ENCODE measurements around the gene GPR63.

The GPR63 gene

DNA sequence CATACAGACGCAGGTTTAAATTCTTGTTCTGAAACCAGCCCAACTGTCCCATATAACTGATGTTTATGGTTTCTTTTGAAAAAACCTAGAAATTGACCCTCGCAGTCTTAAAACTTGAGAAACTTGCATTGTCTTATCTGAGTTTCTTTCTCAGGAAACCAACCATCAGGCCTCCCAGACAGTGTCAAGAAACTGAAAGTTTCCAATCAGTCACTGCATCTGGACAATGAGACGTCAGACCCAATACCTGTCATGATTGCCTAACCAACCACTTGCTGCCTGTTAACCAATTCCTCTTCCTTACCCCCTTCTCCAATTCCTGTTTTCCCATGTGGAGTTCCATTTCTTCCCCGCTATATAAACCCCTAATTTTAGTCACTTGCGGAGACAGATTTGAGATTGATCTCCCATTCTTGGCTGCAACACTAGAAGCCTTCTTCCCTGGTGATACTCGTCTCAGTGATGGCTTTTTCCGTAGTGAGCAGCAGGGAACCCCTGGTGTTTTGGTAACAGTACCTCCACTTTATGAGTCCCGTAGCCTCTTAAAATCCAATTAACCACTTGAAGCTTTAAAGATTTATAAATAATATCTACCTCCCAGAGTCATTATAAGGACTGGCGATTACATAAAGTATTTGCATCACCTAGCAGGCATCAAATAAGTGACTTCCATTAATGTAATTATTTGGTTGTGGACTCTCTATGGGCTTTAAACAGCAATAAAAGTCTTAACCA lies 49.3 kb downstream of the GPR63 start:
- TF ChIP-seq, protein P1, sequence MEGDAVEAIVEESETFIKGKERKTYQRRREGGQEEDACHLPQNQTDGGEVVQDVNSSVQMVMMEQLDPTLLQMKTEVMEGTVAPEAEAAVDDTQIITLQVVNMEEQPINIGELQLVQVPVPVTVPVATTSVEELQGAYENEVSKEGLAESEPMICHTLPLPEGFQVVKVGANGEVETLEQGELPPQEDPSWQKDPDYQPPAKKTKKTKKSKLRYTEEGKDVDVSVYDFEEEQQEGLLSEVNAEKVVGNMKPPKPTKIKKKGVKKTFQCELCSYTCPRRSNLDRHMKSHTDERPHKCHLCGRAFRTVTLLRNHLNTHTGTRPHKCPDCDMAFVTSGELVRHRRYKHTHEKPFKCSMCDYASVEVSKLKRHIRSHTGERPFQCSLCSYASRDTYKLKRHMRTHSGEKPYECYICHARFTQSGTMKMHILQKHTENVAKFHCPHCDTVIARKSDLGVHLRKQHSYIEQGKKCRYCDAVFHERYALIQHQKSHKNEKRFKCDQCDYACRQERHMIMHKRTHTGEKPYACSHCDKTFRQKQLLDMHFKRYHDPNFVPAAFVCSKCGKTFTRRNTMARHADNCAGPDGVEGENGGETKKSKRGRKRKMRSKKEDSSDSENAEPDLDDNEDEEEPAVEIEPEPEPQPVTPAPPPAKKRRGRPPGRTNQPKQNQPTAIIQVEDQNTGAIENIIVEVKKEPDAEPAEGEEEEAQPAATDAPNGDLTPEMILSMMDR (IDR thresholded peaks at IDR 0.05; ENCODE audit: low read depth, low read length, missing control alignments): no peak
- no peak for DNase-seq (ENCODE audit: extremely low read depth, low read depth)
- H3K4me3 ChIP-seq (replicated peaks; ENCODE audit: low read depth, low read length): no peak overlapping the region

DNA sequence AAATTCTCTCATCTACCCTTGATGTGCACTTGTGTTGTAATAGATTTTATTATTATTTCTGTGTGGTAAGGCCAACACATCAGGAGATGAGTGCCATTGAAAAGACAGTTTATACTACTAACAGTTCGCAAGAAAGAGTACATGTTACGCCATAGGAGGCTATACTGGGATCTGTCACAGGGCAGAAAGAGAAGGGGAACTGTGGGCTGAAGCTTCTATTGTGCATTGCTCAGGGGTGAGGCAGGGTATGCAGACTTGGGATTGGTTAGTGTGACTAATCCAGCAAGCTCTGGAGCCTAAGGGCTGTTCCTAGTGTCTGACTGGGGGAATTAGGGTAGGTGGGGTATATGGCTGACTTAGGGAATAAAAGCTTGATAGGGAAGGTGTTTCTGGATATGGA lies 50.9 kb downstream of the GPR63 start:
- DNase-seq (ENCODE audit: extremely low read depth, low read depth): no peak
- TF ChIP-seq, protein P1 (IDR thresholded peaks at IDR 0.05; ENCODE audit: low read depth, low read length, missing control alignments): no peak
- H3K4me3 ChIP-seq (replicated peaks; ENCODE audit: low read depth, low read length): no peak overlapping the region

DNA sequence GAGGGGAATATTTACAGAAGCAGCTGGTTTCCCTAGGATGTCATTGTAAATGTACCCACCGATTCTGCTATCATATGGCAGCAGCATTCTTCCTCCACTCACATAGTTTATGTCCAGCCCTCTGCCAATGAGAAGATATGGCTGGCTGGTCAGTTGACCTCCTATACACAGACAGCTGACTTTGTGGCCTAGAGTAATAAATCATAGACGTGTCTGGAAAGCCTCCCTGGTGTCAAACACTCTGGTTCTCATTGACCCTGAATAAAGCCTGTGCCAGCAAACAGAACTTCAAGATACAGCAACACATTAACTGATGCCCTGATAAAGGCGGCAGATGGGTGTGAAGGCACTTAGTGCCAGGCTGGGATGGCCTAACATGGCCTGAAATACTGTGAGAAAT lies 52.6 kb downstream of the GPR63 start:
- TF ChIP-seq, protein P1 (IDR thresholded peaks at IDR 0.05; ENCODE audit: low read depth, low read length, missing control alignments): no peak
- DNase-seq (ENCODE audit: extremely low read depth, low read depth): no peak

DNA sequence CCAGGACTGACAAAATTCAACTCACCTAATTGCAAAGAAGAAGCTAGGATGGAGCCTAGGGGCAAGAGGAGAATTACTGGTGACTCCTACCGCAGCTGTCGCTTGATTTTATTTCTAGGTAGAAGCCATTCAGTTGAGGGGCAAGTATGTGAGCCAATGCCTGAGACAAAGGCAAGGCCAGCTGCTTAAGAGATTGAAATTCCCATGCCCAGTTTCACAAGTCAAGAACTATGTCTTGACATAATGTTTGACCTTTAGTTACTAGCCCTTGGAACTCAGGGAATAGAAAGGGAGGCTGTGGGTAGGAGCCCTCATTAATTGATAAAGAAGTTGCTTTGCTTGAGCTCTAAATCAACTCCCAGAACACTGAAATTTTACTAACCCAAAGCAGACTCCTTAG lies 54.0 kb downstream of the GPR63 start:
- DNase-seq (ENCODE audit: extremely low read depth, low read depth): no peak
- TF ChIP-seq, protein P1 (IDR thresholded peaks at IDR 0.05; ENCODE audit: low read depth, low read length, missing control alignments): no peak
- H3K4me3 ChIP-seq (replicated peaks; ENCODE audit: low read depth, low read length): no peak overlapping the region

More for the DNA sequence above, 52.6 kb downstream of the GPR63 start:
- no peak overlapping the region for H3K4me3 ChIP-seq (replicated peaks; ENCODE audit: low read depth, low read length)

DNA sequence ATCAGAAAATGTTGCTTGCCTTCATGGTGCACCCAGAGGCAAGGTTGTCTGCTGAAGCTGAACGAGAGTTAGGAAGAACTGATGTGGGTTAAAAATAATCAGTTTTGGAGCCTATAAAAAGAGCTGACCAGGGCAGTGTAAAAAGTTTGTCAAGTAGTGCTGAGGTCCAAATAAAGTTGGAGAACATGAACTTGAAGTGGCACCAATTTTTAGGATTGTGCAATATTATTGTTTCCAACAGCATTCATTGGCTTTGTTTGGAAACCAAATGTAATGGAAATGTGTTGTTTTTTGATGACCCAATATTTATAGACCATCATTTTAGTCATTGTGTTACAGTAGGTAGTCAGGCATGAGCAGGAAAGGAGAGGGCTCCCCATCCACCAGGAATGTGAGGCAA lies 55.7 kb downstream of the GPR63 start:
- no peak for DNase-seq (ENCODE audit: extremely low read depth, low read depth)
- H3K4me3 ChIP-seq (replicated peaks; ENCODE audit: low read depth, low read length): no peak overlapping the region
- TF ChIP-seq, protein P1 (IDR thresholded peaks at IDR 0.05; ENCODE audit: low read depth, low read length, missing control alignments): no peak

DNA sequence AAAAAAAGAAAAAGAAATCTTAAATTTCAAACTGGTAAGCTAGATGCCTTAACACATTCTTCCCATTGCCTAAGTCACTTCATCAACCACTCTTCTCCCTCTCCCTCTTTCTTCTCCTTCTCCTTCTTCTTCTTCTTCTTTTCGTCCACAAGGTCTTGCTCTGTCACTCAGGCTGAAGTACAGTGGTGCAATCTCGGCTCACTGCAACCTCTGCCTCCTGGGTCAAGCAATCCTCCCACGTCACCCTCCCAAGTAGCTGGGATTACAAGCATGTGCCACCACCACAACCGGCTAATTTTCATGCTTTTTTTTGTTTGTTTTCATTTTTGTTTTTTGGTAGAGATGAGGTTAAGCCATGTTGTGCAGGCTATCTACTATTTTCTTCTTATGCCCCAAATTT lies 60.2 kb downstream of the GPR63 start:
- TF ChIP-seq, protein P1 (IDR thresholded peaks at IDR 0.05; ENCODE audit: low read depth, low read length, missing control alignments): no peak
- no peak for DNase-seq (ENCODE audit: extremely low read depth, low read depth)
- H3K4me3 ChIP-seq (replicated peaks; ENCODE audit: low read depth, low read length): no peak overlapping the region
